T-helper 22 cell (primary cell): ENCODE results near the gene HOXC5.
"Not testable (repeated sequence)": the region's sequence is repeated elsewhere in the genome, so short reads cannot be mapped to it uniquely, and the experiment has no call there.

ENCODE experiments used
- DNase-seq: peaks from one replicate; pipeline ENCODE4 v3.0.0-alpha.2; 2020; ENCODE audit warnings: low read depth

Gene HOXC5

DNA sequence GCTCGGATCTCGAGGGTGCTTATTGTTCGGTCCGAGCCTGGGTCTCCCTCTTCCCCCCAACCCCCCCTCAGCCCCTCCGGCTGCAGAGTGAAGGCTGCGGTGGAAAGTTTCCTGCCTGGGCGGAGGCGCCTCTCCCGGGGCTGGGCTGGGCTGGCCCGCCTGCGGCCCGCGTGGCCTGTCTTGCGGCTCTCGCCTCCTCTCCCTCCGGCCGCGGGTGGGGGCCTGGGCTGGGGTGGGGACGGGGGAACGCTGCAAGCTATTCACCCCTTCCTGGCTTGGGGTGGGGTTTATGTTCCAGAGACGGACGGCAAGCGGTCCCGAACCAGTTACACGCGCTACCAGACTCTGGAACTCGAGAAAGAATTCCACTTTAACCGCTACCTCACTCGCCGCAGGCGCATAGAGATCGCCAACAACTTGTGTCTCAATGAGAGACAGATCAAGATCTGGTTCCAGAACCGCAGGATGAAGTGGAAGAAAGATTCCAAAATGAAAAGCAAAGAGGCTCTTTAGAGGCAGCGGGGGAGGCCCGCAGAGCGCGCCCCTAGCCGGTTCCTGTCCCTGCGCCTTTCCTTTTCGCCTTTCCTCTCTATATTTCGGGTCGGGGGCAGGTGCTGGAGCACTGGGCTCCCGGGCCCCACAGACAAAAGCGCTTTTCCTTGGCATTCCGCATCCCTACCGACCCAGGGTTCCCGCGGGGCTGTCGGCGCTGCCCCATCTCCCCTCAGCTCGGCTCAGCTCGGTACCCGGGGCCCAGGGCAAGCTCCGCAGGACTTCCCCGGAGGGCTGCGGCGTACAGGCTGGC, 1.3 kb downstream of the HOXC5 start:
- DNase-seq, result no peak

DNA sequence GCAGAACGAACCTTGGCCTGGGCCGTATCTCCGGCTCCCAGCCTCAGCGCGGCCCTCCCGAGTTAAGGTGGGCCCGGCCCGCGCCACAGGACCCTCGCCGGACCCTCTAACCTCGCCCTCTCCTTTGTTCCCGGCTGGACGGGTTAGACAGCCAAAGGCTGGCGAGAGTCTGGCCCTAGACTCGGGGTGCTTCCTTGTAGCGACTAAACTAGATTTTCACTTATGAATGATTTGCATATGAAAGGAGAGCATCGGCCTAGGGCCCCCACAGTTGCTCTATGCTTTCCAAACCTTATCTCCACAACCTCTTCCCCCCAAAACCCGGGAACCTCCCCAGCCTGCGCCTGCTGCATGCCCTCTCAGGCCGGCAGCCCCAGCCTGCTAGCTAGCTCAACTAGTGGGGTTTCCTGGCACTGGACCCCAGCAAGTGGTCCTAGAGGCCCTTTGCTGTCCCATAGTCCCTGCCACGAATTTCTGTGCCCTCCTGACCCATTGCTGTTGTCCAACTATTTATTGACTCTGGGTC, 2.0 kb downstream of the HOXC5 start:
- DNase-seq, result no peak

DNA sequence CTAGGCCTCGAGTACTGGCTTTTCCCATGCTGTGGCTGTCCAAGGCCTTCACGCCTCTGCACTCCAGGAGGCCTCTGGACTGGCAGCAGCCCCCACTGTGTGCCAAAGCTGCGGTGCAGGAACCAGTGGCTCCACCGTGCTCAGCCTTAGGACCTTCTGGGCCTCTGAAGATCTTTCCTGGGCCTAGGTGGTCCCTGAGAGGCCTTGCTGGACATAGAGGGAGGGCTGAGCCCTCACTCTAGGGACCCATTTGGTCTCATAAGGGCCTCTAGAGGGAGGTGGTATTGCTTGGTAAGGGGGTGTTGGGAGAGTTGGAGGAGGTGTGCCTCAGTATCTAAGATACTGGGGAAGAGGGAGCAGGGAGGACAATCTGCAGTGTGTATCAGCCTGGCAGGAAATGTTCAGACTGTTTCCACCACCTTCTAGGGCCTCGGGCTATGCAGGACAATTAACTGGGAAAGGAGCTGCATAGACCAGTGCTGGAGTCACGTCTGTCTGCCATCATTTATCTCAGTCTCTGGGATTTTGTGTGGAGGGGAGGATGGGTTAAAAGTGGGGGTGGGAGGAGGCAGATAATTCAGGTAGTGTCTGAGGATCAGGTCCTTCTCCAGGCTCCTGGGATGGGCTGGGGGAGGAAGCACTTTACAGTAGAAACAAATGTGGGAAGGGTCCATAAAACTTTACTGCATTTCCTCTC, 2.9 kb downstream of the HOXC5 start:
- no peak for DNase-seq

DNA sequence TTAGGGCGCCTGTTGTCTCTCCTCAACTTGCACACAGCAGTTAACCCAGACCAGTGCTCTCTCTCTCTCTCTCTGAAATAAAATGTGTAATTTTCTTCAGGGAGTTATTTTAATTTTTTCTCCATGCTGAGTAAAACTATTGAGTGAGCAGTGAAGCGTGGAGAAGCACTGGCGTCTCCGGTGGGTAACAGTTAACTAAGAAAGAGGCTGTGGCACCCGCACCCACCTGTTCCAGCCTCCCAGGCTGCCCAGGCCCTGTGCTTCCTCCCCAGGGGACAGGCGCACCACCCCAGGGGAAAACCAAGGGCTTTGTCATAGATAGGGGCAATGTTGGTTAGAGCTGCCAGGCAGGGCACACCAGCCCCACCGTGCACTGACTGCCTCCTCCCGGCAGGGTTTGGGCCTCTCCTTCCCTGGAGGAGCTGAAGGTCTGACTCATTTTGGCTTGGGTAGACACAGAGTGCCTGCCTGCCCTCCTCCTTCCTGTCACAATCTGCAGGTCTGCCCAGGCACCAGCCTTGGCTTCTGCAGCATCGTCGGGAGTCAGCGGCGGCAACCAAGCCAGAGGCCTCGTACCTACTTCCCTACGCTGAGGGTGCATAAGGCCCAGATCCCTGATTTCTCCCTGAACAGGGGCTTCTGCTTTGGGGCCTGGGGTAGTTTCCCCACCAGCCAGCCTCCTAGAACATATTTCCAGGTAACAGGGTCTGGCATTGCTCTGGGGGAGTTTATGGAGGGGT, 3.9 kb downstream of the HOXC5 start:
- DNase-seq, result no peak

DNA sequence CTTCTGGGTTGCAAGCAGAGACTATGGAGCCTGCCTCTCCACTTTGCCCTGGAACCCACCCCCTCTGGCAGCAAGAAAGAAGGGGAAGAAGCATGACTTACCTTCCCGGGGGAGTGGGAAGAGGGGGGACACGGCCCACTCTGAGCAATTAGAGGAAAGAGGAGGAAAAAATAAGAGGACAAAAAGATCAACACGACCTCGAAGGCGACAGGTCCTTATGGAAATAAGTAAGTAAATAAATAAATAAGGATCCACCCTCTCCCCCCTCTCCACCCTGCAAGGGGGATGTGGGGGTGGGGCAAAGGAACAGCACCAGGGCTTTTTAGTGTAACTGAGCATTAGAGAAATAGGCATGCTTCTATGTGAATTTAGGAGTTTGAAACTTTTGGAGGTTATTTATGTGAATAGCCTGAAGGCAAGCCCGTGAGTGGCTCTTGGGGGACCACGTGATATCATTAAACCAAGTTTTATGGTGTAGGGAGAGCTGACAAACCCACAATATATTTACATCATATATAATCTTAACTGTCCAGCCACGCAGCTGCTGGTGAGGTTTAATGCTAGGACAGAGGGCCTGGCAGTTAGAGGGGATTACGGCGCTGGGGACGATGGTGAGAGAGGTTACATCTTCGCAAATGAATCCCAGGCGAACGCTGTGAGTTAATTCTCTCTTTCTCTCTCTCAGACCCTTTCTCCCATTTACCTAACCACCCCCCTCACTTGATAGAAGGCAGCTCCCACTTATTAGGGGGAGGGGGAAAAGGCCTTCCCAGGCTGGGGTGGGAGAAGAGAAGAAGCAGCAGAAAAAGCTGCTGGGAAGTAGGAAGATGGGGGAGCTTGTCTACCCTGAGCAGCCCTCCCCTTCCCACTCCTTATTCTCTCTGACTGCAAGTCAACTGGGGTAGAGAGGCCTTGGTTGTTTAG, 4.8 kb downstream of the HOXC5 start:
- DNase-seq, result no peak

DNA sequence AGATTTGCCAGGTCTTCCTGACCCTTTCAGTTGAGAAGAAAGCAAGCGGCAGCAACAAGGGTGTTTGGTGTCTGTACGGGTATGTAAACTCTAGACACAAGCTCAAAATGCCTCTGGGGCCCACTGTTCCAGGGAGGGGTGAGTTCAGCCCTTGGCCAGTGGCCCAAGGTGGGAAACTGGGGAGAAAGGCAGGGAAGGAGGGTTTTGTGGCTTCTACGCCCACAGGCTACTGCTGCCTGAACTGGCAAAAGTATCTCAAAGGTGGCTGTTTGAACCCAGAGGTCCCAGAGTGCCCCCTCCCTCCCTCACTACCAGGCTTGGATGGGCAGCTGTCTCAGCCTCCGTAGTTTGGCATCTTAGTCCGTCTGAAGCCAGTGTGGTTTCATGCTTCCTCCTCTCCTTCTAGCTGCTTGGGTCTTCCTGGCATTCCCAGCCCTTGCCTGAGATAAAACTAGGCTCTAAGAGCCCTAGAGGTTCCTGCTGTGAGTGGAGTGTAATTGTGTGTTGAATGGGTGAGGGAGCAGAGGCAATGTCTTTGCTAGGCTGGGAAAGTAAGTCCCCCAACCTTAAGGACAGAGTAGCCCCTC, 5.5 kb downstream of the HOXC5 start:
- no peak for DNase-seq

DNA sequence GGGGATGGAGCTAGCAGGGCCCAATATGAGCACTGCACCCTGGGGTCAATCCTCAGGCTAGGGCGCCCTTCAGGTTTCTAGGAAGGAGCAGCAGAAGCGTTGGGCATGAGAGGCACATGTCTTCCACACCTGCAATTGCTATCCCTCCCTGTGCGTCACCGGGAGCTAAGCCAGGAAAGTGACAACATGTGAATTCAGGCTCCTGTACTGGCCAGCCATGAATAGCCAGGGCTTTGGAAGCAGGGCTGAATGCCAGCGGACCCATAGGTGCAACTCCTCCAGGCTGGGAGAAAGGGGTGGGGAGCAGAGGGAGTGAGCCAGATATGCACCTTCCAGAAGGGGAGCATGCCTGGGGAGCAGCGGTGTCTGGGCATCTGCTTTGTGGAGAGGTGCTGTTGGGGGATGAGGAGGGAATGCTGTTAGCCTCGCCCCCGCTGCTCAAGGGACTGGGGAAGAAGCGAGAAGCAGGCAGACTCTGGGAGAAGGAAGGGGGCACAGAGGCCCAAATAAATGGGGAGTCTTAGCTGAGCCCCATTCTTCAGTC, 6.1 kb downstream of the HOXC5 start:
- no peak for DNase-seq

DNA sequence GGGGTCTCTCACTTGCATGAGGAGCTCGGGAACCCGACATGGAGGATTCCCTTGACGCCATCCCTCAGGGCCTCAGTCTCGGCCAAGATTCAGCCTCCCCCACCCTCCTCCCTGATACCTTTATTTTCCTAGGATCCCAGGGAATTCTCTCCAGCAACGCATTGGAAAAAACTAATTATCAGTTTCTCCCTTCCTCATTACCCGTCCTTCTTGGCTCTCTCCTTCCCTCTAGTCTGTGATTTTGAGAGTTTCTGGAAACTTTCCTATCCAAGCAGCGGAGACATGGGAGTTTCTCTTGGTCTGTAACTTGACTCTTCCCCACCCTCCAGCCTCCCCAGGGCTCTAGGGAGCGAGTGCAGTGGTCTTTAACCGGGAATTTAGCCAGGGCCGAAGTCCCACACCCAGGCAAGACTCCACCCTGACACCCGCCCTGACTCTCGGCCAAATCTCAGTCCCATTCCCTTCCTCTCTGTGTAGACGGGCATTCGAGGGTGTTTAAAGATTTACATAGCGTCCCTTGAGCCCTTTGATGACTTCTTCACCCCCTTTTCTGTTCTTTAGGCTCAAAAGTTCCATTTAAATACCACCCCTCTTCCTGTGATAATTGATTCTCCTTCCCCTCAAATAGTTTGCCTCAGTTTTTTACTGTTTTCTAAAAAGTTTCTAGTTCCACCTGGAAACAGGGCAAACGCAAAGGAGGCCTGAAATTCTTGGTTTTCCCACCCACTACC, 6.7 kb downstream of the HOXC5 start:
- DNase-seq, result no peak

DNA sequence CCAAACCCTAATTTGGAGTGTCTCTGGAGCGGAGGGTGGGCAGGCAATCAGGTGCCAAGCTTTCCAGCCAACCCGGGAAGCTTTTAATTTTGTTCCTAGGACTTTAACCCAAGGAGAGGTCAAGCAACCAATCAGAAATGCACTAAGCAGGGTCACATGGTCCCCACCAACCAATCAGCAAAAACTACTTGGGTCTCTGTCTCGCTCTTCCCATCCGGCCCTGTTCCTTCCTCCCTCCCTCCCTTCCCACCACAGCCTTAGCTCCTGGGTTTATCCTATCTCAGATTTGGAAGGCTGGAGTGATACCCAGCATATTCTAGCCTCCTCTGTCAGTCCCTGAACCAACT, 7.3 kb downstream of the HOXC5 start:
- DNase-seq, result no peak

DNA sequence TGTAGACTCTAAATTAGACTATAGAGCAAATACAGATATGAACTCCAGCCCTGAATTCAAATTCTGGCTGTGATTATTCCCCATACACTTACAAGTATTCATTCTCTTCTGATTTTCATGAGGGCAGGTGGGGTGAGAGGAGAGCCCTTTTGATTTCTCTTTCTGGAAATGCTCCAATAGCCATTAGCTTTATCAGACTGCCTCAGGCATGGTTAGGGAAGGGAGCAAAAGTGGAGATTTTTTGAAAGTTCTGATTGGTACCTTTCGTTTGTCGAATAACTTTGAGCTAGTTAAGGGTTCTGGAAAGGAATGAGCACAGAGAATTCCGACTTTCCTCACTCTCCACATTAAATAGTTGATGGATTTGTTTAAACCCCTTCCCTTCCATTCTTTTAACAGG, 7.8 kb downstream of the HOXC5 start:
- DNase-seq, result no peak

DNA sequence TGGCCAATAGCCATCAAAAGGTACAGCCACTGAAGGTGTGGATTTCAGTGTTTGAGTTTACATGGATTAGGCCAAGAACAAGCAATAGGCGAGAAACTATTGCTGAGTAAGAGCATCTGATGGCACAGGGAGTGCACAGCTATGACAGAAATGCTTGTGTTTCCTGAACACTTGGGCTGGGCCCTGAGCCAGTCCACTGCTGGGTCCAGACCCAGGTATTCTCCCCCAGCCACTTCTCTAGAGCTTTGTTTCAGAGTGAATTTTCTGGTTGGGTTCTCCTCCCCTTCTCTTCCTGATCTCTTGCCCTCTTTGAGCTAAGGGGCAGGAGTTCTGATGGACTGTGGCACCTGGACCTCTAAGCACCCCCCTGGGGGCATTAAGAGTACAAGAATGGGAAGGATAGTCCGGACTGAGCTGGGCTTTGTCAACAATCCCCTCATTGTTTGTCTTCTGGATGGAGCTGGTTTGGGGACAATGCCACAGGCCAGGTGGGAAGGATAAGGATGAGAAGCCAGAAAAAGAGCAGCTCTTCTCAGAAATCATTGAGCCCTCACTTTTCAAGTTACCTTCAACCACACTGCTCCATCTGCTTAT, 8.3 kb downstream of the HOXC5 start:
- no peak for DNase-seq

DNA sequence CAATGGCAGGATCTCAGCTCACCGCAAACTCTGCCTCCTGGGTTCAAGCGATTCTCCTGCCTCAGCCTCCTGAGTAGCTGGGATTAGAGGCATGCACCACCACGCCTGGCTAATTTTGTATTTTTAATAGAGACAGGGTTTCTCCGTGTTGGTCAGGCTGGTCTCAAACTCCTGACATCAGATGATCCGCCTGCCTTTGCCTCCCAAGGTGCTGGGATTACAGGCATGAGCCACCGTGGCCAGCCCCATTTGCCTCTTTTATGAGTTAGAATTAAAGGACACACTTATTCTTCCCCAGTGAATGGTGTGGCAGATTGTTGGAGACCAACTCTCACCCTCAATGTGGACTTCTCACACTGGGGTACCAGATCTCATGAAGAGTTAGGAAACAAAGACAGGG, 9.2 kb downstream of the HOXC5 start:
- DNase-seq, result not testable (repeated sequence)

DNA sequence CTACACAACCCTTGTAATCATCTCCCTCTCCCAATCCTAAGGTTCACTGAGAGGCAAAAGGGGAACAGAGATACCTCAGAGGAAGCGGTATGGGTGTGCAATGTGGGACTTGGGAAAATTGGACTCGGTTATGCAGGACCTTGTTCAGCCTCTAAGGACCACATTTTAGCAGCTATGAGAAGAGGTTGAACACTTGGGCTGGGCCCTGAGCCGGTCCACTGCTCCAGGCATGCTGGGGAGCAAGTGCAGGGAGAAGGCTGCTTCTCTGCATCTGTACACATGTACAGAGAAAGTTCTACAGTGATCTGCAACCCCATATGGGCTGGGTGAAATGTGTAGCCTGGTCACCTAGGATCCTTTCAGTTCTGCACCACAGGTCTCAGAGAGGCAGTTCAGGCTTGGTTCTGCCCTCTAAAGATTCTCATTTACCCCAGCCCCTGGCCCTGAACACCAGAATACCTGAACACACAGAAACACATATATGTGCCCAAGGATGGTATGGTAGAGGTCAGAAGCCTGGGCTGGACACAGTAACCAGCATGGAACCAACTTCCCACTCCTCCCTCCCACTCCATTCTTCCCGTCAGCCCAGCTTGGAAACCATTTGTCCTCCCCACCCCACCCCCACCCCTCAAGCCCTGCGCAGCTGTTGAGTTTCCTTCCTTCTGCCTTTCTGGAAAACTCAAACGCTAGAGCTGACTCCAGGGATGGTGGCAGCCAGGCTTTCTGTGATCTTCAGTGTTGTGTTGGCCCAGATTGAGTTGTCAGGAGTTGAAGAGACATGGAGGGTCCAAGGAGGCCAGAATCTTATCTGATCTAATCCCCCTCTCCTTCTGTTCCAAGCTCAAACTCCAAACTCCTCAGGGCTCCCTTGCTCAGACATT, 10.4 kb downstream of the HOXC5 start:
- no peak for DNase-seq

DNA sequence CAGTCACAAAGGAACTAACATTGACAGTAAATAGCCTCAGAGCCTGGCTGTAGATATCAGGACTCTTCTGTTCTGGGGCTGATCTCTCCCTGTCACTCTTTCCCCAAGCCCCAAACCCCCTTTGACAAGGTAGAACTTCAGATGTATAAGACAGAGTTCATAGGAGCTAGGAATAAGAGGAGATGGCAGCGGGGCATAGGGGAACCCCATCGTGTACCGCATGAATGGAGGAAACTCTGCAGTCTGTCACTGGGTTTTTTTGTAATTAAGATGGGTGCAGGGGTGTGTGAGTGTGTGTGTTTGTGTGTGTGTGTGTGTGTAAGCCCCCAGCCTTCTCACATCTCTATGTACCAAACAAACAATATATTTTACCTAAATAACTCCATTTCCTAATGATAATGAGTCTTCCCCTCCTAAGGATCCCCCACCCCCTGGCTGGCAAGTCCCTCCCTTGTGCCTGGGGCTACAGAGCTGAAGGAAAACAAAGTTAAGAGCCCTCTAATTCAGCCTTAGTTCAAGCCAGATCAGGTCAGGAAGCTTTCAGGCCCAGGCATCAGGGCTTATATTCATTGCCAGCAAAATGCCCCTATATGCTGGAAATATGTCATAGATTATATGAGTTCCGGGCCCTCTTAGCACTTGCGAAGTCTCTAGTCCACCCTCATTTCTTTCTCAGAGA, 11.7 kb downstream of the HOXC5 start:
- DNase-seq, result no peak

DNA sequence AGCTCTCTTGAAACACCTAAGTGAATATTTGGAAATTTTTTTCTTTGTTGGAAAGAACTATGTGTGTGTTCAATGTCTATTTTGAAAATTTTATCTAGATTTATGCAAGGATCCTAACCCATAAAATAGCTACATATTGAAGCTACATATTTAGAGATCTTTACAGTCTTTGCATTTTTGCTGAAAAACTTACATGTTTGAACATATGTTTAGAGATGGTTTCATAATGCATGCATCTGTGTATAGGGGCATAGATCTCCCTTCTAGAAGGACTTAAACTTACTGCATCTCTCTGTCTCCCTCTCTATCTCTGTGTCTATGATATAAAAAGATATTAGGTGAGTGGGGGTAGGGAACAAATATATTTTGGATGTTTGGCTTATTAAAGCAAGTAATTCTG, 12.6 kb downstream of the HOXC5 start:
- no peak for DNase-seq

DNA sequence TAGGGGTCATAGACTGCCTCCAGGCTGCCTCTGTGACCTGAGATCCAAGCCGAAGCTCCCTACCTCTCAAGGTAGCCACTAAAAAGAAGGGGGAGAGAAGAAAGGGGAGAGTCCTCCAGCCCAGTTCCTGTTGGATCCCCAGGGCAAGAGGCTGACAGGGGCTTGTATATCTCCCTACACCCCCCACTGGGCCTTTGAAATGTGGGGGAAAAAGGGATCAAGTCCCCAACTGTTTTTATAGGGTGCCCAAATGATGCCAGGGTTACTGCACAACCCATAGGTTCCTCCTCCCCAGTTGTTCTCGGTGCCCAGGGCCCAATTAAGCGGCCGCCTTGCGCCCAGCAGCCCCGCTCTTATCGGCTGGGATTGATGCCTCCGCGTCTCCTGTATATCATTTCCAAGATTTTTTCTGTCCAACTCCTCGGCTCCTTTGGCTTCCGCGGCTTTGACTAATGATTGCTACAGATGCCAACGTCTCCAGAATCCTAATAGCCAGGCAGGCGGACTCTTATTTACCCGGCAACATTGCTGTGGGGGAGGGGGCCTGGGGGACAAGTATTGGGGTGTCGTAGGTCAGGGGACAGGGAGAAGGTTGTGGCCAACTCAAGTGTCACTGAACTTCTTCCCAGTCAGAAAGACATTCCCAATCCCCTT, 13.1 kb downstream of the HOXC5 start:
- no peak for DNase-seq

DNA sequence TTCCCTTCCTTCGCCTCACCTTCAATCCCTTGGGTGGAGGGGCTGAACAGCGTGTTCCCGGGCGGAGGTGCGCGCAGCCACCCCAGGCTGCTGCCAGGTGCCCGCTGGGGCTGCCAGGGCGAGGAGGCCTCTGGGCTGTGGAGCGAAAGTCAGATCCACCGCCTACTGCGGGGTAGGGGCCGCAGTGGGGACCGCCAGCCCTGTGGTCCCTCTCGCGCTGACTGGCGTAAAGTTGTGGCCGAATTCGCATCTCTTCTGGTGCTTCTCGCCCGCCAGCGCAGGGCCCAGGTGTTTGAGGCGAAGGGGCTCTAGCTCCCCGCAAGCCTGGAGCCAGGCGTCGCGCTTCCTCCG, 13.9 kb downstream of the HOXC5 start:
- DNase-seq, result no peak
